ENCODE measurements around the gene KLF5. TPM values are rescaled to one million over a fixed set of nuclear protein-coding genes. Genes with fewer than 3 reads are reported as not detected.

The KLF5 gene
- total and polyA plus RNA-seq, 9 donors, result 2.1 to 45.7 (median 6.9) TPM

DNA sequence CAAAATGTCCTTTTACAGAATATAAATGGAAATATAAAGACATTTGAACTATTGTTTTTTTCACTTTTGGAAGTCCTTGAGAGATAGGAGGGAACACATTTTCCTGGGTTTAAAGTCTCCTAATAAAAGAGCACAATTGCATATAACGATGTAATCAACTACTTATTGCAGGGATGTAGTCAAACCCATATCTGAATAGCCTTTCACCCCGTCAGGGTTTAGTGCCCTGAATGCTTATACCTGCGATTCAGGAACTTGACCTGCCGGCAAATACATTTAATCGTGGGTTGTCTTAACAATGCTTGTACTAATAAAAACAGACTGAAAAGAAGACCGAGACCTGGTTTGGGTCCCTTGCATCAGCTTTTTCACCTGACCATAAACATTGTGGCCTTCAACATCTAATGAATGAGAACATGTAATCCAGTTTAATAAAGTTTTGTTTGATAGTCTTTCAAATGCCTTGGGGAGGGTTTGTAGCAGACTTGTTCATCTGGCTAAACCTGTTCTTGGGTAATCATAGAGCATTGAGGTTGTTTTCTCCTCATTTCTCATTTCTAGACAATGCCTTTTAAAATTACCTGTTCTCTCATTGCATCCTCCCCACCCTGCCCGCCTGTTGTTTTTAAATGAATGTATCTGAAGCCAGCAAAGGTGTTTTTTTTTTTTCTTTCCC, 7.0 kb downstream of the KLF5 start:
- WGBS, 3 donors, result 91 to 94% (median 93%) methylated on average over 7 of the region's 7 CpGs
- Histone ChIP-seq H3K4me3 (no peak overlapping the region), H3K4me1 (ENCODE audit: insufficient read depth) (no peaks in the 10 kb centered on the region), H3K27me3 (no peaks in the 10 kb centered on the region), H3K9me3 (no peaks in the 10 kb centered on the region), H3K36me3 (no peaks in the 10 kb centered on the region), H3K27ac (no peak overlapping the region)
- DNase-seq, result no peak
- TF ChIP-seq CTCF (IDR thresholded peaks at IDR 0.05), result no peak
- TF ChIP-seq POLR2A (IDR thresholded peaks at IDR 0.05), result no peak
- TF ChIP-seq EP300 (IDR thresholded peaks at IDR 0.05), result no peak
- intact Hi-C loops (cut with DNase I), result no loop called here

GRCh38 chr13:73069206-73069805, 10.5 kb downstream of the KLF5 start:
- peaks cover 2% of the 10 kb centered on the region for H3K4me1 ChIP-seq (ENCODE audit: insufficient read depth)
- H3K36me3 ChIP-seq, result no peaks in the 10 kb centered on the region
- intact Hi-C loops (cut with DNase I), result no loop called here
- 65 to 75% (median 73%) methylated on average over 1 of the region's 1 CpG for WGBS, 3 donors
- TF ChIP-seq CTCF (IDR thresholded peaks at IDR 0.05) (no peak), EP300 (IDR thresholded peaks at IDR 0.05) (no peak), POLR2A (IDR thresholded peaks at IDR 0.05) (no peak)
- no peaks in the 10 kb centered on the region for H3K9me3 ChIP-seq
- no peaks in the 10 kb centered on the region for H3K27me3 ChIP-seq
- no peak for DNase-seq
- no peak overlapping the region for H3K27ac ChIP-seq
- no peak overlapping the region for H3K4me3 ChIP-seq

DNA sequence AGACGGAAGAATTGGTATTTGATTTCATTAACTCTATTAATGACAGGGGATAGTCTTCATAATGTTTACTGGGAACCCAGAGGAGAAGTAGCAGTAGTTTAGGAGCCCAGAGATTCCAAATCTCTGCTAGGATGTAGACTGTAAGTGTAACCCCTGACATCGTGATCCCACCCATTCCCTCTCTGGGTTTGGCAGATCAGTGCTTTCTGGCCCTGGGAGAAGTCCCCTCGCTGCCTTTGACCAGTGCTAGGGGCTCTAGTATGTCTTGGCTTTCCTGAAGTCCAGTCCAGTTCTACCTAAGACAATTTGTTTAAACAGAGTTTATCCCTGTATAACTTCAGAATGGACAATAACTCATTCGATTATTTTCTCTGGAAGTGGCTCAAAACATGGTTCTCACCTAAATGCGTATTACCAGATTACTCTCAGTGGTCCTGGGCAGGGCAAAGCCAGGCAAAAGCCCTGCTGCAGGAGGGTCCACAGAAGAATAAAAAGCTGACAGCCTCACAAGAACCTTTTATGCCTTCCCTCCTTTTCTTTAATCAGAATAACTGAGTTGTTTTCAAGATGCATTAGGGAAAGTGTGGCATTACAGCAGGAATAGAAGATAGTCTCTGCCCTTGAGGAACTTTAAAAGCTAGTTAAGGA, 11.8 kb downstream of the KLF5 start:
- intact Hi-C loops (cut with DNase I), result no loop called here
- WGBS, 3 donors, result 84 to 89% (median 85%) methylated on average over 5 of the region's 5 CpGs
- Histone ChIP-seq H3K9me3 (no peaks in the 10 kb centered on the region), H3K4me3 (no peak overlapping the region), H3K27me3 (no peaks in the 10 kb centered on the region), H3K27ac (no peak overlapping the region), H3K4me1 (ENCODE audit: insufficient read depth) (peaks cover 2% of the 10 kb centered on the region), H3K36me3 (no peaks in the 10 kb centered on the region)
- TF ChIP-seq CTCF (IDR thresholded peaks at IDR 0.05) (no peak), POLR2A (IDR thresholded peaks at IDR 0.05) (no peak), EP300 (IDR thresholded peaks at IDR 0.05) (no peak)
- no peak for DNase-seq

GRCh38 chr13:73072239-73072900, 13.6 kb downstream of the KLF5 start:
- intact Hi-C loops (cut with DNase I), result no loop called here
- Histone ChIP-seq H3K27ac (no peak overlapping the region), H3K4me1 (ENCODE audit: insufficient read depth) (peaks cover 2% of the 10 kb centered on the region), H3K9me3 (no peaks in the 10 kb centered on the region), H3K27me3 (no peaks in the 10 kb centered on the region), H3K4me3 (no peak overlapping the region), H3K36me3 (no peaks in the 10 kb centered on the region)
- WGBS, 3 donors, result 39 to 51% (median 47%) methylated on average over 10 of the region's 10 CpGs
- DNase-seq, result no peak
- TF ChIP-seq CTCF (IDR thresholded peaks at IDR 0.05) (no peak), POLR2A (IDR thresholded peaks at IDR 0.05) (no peak), EP300 (IDR thresholded peaks at IDR 0.05) (no peak)

Data from ovary (tissue), 9 donors.